Eye (tissue), 1 donor: ENCODE results near the gene PPP1R12A.

Experiments used
- DNase-seq: peaks from one replicate; pipeline ENCODE4 v3.0.0-alpha.2; 2015

Gene PPP1R12A

DNA sequence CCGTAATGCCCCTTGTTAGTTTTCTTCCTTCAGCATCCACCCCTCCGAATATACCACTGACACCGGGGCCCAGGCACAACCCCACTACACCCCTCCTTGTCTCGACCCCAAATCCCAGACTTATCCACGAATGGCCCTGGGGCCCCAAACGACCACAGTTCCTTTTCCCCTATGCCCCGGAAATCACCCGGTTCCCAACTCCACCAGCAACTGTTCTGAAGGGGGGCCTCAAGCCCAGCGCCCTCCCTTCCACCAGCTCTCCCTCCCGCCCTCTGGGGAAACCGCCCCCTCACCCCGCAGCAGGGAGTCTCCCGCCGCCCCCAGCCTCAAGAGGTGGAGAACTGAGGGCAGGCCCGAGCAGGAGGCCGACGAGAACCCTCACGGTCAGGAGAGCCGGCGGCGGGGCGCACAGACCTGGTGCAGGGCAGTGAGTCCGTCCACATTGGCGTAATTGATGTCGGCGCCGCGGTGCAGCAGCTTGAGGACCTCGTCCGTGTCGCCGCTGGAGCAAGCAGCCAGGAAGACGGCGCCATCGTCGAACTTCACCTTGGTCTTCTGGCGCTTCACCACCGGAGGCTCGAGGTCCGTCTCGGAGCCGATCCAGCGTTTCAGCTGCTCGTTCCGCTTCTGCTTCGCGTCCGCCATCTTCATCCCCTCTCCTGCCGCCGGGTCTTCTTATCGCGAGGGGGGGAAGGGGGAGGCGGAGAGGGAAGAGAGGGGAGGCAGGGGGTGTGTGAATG lies 446 bp downstream of the PPP1R12A start:
- DNase-seq, result peak; percentile 88

GRCh38 chr12:79933532-79934264 lies 1.2 kb downstream of the PPP1R12A start:
- DNase-seq, result no peak

DNA sequence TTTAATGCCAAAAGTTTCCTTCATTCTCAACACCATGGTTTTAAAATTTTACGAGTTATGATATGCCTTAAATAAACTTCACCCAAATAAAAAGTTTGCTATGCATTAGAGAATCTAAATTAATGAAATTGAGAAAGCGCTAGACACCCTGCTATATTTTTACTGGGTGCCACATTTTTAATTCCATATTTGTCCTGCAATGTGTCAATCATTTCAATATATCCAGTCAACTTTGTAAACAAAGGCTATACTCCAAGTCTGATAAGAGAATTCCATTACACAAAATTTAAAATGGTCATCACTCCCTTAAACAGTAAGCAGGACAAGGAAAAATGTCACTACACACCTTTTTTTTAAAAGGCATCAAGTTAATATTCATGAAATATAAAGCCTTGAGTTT lies 1.9 kb downstream of the PPP1R12A start:
- DNase-seq, result no peak

GRCh38 chr12:79932357-79932756 lies 2.5 kb downstream of the PPP1R12A start:
- no peak for DNase-seq

GRCh38 chr12:79929065-79929464 lies 5.8 kb downstream of the PPP1R12A start:
- DNase-seq, result no peak

- DNase-seq, result no peak
These were observed 7.0 kb downstream of the PPP1R12A start for GRCh38 chr12:79927772-79928474.

DNA sequence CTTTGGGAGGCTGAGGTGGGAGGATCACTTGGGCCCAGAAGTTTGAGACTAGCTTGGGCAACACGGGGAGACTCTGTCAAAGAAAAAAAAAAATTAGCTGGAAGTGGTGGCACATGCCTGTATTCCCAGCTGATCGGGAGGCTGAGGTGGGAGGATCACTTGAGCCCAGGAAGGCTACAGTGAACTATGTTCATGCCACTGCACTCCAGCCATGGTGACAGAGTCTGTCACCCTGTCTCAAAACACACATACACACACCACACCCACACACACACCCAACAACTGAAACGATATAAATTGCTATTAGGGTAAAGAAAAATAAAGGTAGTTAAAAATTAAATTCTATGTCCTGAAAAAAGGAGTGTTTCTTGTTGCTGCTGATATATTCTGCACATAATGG lies 7.9 kb downstream of the PPP1R12A start:
- DNase-seq, result no peak

DNA sequence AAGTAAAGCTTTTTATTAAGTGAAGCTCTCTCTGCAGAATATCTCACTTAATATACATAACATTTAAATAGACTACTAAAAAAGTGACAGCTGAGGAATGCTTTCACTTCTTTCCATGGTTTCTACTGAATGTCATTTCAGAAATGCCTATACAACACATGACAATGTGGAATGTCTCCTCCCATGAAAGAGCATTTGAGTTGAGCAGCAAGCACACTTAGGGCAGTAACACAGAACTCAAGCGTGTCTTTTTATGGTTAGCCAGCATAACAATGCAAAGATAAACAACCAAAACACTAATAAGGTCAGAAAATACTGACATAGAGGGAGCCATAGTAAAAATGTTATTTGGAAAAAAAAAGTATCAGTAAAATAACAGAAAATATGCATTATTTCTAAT lies 9.4 kb downstream of the PPP1R12A start:
- DNase-seq, result no peak

GRCh38 chr12:79921786-79922185 lies 13.1 kb downstream of the PPP1R12A start:
- no peak for DNase-seq

GRCh38 chr12:79920421-79921238 lies 14.3 kb downstream of the PPP1R12A start:
- DNase-seq, result no peak

DNA sequence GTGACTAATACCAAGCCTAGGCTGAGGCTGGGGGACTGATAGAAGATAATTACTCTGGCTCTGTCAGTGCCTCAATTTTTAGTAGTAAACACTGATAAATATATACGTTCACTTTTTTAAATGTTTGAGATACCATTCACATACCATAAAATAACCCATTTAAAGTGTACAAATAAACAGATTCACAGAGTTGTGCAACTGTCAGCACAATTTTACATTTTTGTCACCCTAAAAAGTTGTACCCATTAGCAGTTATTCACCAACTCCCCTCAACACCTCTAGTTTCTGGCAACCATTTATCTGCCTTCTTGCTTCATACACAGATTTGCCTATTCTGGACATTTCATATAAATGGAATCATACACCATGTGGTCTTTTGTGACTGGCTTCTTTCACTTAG lies 15.1 kb downstream of the PPP1R12A start:
- DNase-seq, result no peak

DNA sequence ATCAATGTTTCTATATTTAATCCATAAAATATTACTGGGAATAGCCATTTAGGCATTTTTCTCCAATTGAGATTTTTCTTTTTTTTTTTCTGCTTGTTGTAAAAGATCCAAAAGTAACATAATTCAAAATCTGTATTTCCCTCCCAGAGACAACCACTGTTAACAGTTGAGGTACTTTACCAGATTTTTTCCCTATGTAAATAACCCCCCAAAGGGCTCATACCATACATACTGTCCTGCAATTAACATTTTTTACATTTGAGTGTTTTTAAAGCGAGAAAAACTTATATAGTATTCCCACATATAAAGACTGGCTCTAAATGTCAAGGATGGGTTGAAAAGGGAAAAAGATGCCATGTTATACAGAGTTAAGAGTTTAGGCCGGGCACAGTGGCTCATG lies 18.1 kb downstream of the PPP1R12A start:
- no peak for DNase-seq

- DNase-seq, result no peak
These were observed 22.8 kb downstream of the PPP1R12A start for GRCh38 chr12:79911889-79912656.

- no peak for DNase-seq
These were observed 26.5 kb downstream of the PPP1R12A start for GRCh38 chr12:79908366-79908765.

GRCh38 chr12:79901506-79901905 lies 33.4 kb downstream of the PPP1R12A start:
- DNase-seq, result no peak

DNA sequence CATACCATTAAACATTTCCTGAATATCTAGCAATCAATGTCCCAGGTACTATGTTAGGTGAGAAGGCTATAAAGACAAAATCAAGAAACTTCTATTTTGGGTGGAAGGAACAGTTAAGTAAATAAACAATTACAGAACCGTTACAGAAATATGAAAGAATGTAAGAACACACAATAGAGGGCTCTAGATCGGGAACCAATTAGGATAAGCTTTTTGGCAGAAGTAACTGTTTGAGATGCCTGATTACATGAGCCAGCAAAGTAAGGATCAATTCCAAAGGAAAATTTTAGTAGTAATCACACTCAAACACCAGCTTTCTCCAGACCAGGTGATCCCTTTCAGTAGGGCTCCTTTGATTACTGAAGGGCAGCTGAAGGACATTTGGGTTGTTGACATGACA lies 33.9 kb downstream of the PPP1R12A start:
- no peak for DNase-seq

DNA sequence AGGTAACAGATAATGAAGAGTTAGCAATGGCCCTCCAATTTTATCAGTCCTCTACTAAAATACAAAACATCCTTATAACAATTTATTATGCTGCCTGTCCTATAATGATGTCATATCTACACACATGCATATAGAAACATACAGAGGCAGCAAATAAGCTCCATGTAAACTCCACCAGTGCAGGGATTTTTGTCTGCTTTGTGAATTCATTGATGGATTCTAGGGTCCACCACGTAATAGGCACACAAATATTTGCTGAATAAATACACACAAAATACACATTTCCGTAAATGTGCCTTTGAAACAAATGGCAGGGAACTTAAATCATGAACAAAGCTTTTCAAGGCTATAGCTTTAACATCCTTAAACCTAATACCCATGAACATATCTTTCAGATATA lies 34.7 kb downstream of the PPP1R12A start:
- DNase-seq, result no peak

DNA sequence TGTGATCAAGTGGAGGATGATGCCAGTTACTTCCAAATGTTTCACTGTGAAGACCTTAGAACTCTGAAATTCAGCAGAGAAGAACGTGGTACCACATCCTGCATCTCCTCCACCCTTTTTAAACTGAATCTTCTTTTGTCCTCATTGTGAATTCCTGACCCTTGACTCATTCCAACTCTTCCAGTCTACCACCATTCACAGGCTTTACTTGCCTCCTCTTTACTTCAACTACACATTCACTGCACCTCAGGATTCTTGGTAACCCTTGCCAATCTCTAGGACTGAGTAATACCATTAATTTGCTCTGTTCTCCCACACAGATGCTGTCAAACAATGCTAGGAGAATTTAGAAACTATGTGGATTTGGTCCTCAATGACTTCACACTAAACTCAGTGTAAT lies 37.3 kb downstream of the PPP1R12A start:
- DNase-seq, result no peak

DNA sequence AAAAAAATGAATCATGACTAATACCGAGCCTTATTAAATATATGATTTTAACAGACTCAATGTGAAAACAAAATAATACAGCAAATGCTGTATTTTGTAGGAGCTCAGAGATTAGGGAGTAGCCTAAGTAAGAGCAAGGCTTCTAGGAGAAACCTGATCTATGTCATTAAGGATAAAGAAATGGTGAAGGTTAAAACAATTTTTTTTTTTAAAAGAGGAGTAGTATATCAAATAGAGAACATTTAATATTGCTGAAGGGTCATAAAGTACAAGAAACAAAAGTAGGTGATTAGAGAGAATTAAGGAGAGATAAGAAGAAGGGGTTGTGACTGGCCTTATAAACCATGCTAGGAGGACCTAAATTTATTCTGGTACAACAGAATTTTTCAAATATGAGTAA lies 39.1 kb downstream of the PPP1R12A start:
- no peak for DNase-seq

DNA sequence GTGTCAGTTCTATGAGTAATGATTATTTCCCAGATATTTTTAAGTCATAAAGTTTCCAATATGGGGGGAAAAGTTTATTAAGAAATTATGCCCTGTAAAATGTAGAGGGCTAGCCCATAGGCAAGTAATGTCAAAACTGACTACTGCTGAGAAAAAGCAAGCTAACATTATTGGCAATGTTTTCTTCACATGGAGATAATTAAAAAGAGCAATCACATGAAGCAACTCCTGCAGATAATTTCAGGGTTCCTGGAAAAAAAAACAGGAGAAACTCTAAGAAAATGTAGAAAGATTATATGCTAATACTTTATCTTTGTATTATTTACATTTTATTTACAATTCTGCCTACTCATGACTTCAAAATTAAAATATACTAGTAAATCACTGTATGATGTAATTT lies 39.8 kb downstream of the PPP1R12A start:
- DNase-seq, result no peak

- no peak for DNase-seq
These were observed 43.3 kb downstream of the PPP1R12A start for GRCh38 chr12:79891506-79892162.

- DNase-seq, result no peak
These were observed 47.0 kb downstream of the PPP1R12A start for GRCh38 chr12:79887890-79888289.
